Measurements from ENCODE around the gene TMUB1.

Gene TMUB1

GRCh38 chr7:151083071-151083823, at the start of gene TMUB1:
Gene TMUB1, minus strand, starts transcription at chr7:151083493. Its CDS starts 930 bp downstream, at chr7:151082563.
- DNase-seq = peak; percentile 95

GRCh38 chr7:151132461-151133205, 49.3 kb upstream of the TMUB1 start:
- no peak for DNase-seq

GRCh38 chr7:151131592-151132293, 48.5 kb upstream of the TMUB1 start:
- DNase-seq = no peak

GRCh38 chr7:151131224-151131591, 47.9 kb upstream of the TMUB1 start:
- no peak for DNase-seq

- DNase-seq = no peak
Observed at GRCh38 chr7:151130741-151131157, 47.5 kb upstream of the TMUB1 start.

- DNase-seq = no peak
Observed at GRCh38 chr7:151129960-151130591, 46.8 kb upstream of the TMUB1 start.

GRCh38 chr7:151129117-151129959, 46.0 kb upstream of the TMUB1 start:
- no peak for DNase-seq

- no peak for DNase-seq
Observed at GRCh38 chr7:151128716-151129115, 45.4 kb upstream of the TMUB1 start.

- DNase-seq = no peak
Observed at GRCh38 chr7:151128144-151128543, 44.9 kb upstream of the TMUB1 start.

- DNase-seq = no peak
Observed at GRCh38 chr7:151126491-151127137, 43.3 kb upstream of the TMUB1 start.

GRCh38 chr7:151125846-151126481, 42.7 kb upstream of the TMUB1 start:
- DNase-seq = no peak

- DNase-seq = no peak
Observed at GRCh38 chr7:151125470-151125845, 42.2 kb upstream of the TMUB1 start.

- no peak for DNase-seq
Observed at GRCh38 chr7:151124899-151125399, 41.7 kb upstream of the TMUB1 start.

- DNase-seq = no peak
Observed at GRCh38 chr7:151124481-151124880, 41.2 kb upstream of the TMUB1 start.

- peak; percentile 92 for DNase-seq
Observed at GRCh38 chr7:151123822-151124464, 40.6 kb upstream of the TMUB1 start.

GRCh38 chr7:151123158-151123821, 40.0 kb upstream of the TMUB1 start:
- DNase-seq = no peak

- DNase-seq = no peak
Observed at GRCh38 chr7:151122796-151123157, 39.5 kb upstream of the TMUB1 start.

- no peak for DNase-seq
Observed at GRCh38 chr7:151122276-151122675, 39.0 kb upstream of the TMUB1 start.

- DNase-seq = no peak
Observed at GRCh38 chr7:151121380-151122170, 38.3 kb upstream of the TMUB1 start.

Measured in activated effector memory CD4-positive, alpha-beta T cell treated with anti-CD3 and anti-CD28 coated beads, Interleukin-2, amount 50 U/mL, for 16 hours (primary cell).